AG04449 (cell line): ENCODE results near the gene MAPKAPK2.

Experiments used
- CTCF ChIA-PET: fragments of 350-600 bp; formaldehyde crosslinking; extraction: SDS; loops from one replicate; lab custom pipeline; 2021; ENCODE audit warnings: antibody characterized with exemption; lab: Yijun Ruan, JAX
- POLR2A ChIA-PET: fragments of 400-600, 350-600 bp; formaldehyde crosslinking; extraction: SDS; loops from one replicate; lab custom pipeline; 2020; ENCODE audit warnings: antibody characterized with exemption, inconsistent platforms; lab: Yijun Ruan, JAX
- DNase-seq: peaks from one replicate; pipeline ENCODE4 v3.0.0-alpha.2; 2010; ENCODE audit warnings: low read depth, low spot score
- H3K4me3 ChIP-seq: 2 replicates; pipeline ENCODE4 v1.5.1; 2011; ENCODE audit warnings: low read depth, mild to moderate bottlenecking, control low read depth, low read length
- CTCF ChIP-seq: IDR thresholded peaks from one replicate; pipeline ENCODE4 v1.5.1; 2011; ENCODE audit warnings: mild to moderate bottlenecking, moderate library complexity, low read length, control low read depth, inconsistent platforms; ENCODE audit not compliant: insufficient read depth; ENCODE audit errors: missing control alignments

Gene MAPKAPK2

GRCh38 chr1:206716159-206716869 is 31.6 kb downstream of the MAPKAPK2 start:
- ChIA-PET POLR2A (interaction anchor here (0.7 kb wide), 1 partner anchor 10 kb away, joined by 3 read pairs; no protein-coding TSS in a partner anchor), CTCF (interaction anchor here (1.0 to 10.8 kb wide), 7 partner anchors 10 to 197 kb away, joined by 3 to 166 read pairs (median 5); no protein-coding TSS in a partner anchor)
- H3K4me3 ChIP-seq = no peak overlapping the region
- TF ChIP-seq CTCF = no peak
- no peak for DNase-seq

GRCh38 chr1:206716870-206717673 is 32.4 kb downstream of the MAPKAPK2 start:
- H3K4me3 ChIP-seq = no peak overlapping the region
- CTCF ChIA-PET = interaction anchor here (1.0 to 10.8 kb wide), 3 partner anchors 11 to 196 kb away, joined by 3 to 166 read pairs (median 10); no protein-coding TSS in a partner anchor
- TF ChIP-seq CTCF = no peak
- DNase-seq = no peak
- POLR2A ChIA-PET = interaction anchor here (0.7 kb wide), 1 partner anchor 11 kb away, joined by 3 read pairs; no protein-coding TSS in a partner anchor

- TF ChIP-seq CTCF = no peak
- no peak overlapping the region for H3K4me3 ChIP-seq
- no peak for DNase-seq
These were observed 32.9 kb downstream of the MAPKAPK2 start for GRCh38 chr1:206717674-206717989.

DNA sequence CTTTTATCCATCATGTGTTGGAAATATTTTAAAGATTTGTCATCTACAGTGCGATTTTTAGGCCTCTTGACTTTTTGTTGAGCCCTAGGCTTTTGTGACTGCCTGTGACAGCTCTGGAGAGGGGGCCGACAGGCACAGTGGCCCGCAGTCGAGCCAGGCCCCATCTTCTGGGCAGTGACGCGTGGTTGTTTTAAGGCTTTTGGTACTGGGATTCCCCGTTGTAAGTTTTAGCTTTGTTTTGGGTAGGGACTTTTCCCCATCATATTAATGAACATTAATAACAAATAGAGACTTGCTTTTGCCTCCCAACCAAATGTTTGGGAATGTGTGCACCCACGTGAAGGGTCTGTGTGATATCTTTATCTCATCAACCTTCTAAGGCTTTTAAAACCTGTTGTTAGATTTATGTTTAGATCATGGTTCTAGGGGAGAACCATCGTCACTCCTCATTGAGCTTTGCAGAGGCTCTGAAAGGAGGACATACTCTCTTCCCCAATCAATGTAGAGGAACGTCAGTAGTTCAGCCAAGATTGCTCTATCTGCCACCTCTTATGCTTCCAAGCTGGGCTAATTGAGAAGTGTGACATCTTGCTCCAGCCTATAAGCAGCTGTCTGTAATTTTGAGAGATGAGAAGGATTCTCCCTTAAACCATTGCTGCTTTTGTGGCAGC is 34.6 kb downstream of the MAPKAPK2 start:
- ChIA-PET POLR2A (no interaction called here), CTCF (interaction anchor here (0.8 to 21.1 kb wide), 13 partner anchors 10 to 198 kb away, joined by 3 to 490 read pairs (median 4); partner anchors contain the start of gene FCMR)
- H3K4me3 ChIP-seq = no peak overlapping the region
- no peak for DNase-seq
- no peak for TF ChIP-seq CTCF

More at GRCh38 chr1:206717674-206717989, 32.9 kb downstream of the MAPKAPK2 start:
- CTCF ChIA-PET = interaction anchor here (1.2 to 10.8 kb wide), 5 partner anchors 10 to 217 kb away, joined by 3 to 166 read pairs (median 3); no protein-coding TSS in a partner anchor
- POLR2A ChIA-PET = no interaction called here

DNA sequence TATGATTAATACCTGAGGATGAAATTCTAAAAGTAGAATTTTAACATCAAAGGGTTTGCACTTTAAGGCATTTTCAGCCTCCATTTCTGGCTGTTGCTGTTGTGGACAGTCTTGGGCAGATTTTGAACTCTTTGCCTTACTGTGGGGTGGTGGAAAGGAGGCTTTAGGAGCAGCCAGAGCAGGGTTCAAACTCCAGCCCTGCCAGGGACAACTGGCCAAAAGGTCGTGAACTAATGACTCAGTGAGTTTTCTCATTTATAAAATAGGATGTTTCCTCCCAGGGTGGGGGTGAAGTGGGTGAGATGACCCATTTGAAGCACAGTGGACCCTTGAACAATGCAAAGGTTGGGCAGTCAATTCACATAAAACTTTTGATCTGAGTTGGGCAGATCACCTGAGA is 36.7 kb downstream of the MAPKAPK2 start:
- TF ChIP-seq CTCF = no peak
- no peak overlapping the region for H3K4me3 ChIP-seq
- ChIA-PET CTCF (interaction anchor here (1.0 to 21.1 kb wide), 4 partner anchors 10 to 196 kb away, joined by 3 to 490 read pairs (median 25); partner anchors contain the start of gene FCMR), POLR2A (no interaction called here)
- DNase-seq = no peak
